ENCODE data around the gene HDC.

DNA sequence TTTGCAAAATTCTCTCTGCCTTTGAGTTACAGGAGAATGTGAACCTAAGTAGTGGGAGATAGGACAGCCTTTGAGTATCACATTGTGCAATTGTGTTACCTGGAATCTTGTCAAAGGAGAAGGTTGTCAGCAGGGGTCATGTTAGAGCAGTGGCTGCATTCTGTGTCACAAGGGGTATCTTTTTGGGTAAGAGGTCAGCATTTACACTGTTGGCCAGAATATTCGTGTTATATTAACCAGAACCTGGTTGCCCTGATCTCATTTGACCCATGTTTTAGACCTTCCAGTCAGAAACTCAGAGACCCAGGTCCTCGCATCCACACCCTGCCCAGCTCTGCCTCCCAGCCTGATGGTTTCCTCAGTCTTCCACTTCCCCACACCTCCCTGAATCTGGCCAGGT is 27.3 kb downstream of the HDC start:
- TF ChIP-seq CTCF (IDR thresholded peaks at IDR 0.05) (no peak), POLR2A (IDR thresholded peaks at IDR 0.05) (no peak), POLR2AphosphoS5 (IDR thresholded peaks at IDR 0.05) (no peak)

Data from prostate gland (tissue), 2 donors.